ENCODE measurements around the gene PACRG.

PACRG gene

DNA sequence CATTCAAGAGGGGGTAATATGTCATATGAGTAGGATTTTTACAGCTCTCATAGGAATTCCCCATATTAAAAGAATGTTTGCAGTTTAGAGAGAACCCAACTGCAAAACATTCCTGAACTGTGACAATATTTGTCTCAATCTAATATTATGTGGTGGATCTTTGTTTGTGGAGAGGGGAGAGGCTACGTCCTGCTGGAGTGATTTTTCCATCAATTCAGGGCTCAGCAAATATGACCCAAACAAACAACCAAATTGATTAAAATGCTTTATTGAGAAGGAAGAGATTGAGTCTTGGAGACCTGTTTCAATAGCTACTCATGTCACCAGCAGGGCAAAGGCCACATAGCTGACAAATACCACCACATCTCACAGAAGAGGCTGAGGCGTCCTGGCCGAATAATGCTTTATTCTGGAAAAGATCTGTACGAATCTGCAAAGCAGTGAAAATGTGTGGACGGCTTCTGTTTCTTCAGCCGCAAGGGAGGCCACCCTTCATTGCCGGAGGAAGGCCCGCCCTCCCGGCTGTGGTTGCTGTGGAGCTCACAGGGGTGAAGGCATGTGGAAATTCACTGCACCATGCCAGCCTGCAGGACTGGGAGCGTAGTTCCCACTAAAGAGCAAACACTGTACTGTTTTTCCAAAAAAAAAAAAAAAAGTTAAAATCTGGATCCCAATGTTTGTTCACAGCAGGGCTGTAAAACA is 597.1 kb downstream of the PACRG start:
- no peak for DNase-seq

DNA sequence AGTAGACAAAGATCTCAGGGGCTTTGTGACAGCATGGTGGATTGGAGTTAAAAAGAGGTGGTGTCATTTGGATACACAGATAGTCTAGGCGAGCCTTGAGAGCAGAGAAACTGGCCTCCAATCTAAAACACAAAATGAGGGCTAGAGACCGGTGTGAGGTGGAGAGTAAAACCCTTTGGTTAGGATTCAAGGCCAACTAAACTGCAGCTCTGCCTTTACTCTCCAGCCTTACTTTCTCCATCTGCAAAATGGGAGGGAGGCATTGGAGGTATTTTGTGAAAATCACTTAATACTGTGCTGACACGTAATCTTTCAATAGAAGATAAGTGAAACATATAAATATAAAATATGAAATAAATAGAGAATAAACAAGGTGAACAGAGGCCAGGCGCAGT is 597.6 kb downstream of the PACRG start:
- DNase-seq = no peak

DNA sequence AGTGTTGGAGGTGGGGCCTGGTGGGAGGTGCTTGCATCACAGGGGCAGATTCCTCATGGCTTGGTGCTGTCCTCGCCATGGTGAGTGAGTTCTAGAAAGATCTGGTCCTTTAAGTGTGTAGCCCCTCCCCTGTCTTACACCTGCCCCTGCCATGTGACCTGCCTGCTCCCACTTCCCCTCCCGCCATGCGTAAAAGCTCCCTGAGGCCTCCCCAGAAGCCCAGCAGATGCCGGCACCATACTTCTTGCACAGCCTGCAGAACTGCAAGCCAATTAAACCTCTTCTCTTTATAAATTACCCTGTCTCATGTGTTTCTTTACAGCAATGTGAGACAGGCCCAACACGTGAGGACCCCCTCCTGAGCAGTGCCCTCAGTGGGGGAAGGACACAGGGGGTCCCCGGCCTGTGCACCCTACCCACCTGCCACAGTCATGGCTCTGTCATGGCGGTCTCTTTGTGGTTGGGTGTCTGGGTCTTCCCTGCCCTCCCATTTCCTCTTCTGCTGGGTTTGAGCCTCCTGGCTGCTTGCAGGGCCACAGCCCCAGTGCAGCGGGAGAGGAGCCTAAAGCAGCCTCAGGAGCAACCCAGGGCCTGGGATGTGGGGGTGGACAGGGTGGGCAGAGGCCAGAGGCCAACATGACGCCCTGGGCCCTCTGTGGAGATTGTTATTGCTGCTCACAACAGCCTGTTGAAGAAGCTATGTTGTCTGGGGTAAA is 599.5 kb downstream of the PACRG start:
- DNase-seq = no peak

DNA sequence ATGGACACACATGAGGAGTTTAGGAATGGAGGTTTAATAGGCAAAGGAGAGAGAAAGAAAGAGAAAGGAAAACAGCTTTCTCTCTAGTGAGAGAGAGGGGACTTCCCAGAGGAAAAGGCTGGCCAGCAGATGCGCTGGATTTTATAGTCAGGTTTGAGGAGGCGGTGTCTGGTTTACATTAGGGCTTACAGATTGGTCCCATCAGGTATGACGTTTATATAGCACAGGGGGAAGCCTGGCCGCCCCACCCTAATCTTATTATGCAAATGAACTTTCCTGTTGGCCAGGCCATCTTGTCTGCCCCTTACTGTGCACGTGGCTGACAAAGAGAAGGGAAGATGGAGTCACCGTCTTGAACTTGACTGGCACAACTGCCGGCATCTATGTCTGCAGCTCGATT is 600.1 kb downstream of the PACRG start:
- no peak for DNase-seq

DNA sequence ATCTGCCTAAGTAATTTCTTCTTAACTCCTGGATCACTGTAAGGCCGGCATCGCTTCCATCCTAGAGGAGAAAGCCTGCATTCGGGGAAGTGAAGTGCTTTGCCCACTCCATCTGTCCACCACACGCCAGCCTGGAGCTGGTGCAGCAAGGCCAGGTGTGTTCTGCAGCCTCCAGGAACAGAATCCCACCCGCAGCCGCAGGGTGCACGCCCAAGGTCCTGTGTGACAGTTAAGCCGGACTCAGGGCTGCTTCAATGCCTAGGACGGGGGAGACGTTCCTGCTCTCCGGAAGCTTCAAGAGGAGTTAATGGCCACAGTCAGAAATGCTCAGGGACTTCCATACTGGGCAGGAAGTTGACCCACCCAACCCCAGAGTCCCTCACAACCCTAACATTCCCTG is 600.6 kb downstream of the PACRG start:
- no peak for DNase-seq

DNA sequence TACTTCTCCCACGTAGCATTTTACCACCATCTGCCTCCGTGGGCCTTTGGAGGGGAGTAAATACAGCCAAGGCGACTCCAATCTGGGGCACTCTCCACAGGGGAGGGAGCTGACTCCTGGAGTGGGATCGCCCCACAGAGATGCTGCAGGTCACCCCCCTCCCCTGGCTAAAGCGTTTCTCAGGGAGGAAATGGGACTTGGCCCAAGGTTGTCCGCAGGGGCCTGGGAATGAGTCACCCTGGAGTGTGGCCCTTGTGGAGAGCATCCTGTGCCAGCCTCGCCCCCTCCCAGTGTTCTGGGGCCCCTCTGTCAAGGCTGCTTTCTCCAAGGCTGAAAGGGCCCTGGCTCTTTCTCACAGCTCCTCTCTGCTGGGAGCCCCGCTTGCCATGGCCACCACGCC is 602.2 kb downstream of the PACRG start:
- no peak for DNase-seq

DNA sequence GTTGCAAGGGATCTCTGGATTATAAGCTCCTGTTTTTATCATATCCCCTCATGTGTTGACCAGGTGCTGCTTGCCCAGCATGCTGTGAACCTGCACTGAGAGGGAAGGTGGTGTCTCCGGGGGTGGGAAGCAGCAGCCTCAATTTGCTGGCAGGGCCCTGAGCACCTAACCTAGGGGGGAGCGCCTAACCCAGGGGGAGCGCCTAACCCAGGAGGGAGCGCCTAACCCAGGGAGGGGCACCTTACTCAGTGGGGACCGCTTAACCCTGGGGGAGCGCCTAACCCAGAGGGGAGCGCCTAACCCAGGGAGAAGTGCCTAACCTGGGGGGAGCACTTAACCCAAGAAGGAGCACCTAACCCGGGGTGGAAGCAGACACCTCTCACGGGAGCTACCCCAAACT is 603.5 kb downstream of the PACRG start:
- no peak for DNase-seq

DNA sequence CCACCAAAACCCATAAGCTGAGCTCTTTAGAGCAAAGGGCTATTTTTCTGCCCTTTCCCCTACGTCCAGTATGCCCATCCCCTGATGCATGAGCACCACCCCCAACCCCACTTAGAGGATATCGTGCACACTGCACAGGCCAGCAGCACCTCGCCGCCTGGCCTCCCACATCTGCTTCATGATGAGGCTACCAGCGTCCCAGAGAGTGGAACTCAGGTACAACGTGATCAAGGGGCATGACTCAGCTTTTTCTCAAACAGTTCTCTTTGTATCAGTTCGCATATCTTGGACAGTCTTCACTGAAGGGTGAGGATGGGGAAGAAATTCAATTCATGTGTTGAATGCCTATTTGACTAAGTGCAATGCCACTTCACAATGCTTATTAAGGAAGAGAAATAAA is 604.8 kb downstream of the PACRG start:
- no peak for DNase-seq

DNA sequence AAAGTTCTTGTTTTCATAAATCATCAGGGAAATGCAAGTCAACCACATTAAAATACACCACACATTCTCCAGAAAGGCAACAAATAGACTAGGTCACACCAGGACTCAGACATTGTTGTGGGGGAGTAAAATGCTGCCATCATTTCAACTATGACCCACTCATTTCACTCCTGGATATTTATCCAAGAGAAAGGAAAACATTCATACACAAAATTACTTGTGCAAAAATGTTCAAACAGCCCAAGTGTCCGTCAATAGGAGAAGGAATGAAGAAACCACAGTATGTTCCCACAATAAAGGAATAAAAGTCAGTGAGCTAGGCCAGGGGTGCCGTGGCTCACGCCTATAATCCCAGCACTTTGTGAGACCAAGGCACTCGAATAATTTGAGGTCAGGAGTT is 605.3 kb downstream of the PACRG start:
- no peak for DNase-seq

DNA sequence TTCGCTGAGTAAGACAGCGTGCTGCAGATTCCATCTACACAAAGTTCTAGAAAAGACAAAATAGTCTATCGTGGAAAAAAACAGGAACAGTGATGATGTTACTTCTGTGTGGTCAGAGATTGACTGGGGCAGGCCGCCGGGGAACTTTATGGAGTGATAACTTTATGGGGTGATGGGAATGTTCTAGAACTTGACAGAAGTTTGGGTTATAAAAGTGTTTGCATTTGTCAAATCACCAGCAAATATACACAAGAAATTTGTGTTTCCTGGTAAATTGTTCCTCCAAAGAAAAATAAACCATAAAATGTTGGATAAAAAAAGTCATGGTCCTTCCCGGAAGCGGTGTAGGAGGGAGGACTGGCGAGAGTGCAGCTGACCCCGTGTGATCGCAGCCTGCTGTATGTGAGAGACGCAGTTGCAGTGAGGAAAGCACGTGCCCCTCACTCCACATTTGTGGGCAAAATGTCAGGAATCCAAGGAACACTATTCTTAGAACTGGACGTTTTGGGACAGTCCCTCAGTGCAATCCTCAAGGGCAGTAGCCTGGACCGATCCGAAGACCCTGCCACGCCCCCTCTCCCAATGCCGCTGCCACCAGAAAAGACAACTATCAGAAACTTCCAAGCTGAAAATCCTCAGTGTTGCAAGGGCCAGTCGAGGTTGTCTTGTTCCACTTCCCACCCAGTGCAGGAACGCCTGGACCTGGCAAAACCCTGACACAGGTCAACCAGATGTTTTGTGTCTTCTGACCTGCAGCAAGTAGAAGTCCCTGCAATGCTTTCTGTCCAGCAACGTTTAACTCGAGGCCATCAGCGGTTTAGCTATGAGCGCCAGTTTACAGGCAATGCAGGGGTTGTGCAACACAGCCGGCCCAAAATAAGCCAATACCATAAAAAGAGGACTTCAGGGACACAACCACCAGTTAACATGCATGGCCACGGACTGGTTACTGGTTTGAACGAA is 606.2 kb downstream of the PACRG start:
- DNase-seq = no peak

DNA sequence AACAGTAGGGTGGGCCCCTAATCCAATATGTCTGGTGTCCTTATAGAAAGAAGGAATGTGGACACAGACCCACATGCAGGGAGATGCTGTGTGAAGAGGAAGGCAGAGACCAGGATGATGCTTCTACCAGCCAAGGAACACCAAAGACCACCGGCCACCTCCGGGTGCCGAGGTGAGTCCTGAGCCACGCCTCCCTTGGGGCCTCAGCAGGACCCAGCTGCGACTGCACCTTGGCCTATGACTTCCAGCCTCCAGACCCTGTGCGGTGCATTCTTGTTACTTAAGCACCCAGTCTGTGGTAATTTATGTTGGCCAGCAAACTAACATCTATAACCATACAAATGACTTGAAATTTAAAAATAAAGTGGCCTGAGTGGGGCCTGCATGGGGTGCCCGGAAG is 607.3 kb downstream of the PACRG start:
- no peak for DNase-seq

DNA sequence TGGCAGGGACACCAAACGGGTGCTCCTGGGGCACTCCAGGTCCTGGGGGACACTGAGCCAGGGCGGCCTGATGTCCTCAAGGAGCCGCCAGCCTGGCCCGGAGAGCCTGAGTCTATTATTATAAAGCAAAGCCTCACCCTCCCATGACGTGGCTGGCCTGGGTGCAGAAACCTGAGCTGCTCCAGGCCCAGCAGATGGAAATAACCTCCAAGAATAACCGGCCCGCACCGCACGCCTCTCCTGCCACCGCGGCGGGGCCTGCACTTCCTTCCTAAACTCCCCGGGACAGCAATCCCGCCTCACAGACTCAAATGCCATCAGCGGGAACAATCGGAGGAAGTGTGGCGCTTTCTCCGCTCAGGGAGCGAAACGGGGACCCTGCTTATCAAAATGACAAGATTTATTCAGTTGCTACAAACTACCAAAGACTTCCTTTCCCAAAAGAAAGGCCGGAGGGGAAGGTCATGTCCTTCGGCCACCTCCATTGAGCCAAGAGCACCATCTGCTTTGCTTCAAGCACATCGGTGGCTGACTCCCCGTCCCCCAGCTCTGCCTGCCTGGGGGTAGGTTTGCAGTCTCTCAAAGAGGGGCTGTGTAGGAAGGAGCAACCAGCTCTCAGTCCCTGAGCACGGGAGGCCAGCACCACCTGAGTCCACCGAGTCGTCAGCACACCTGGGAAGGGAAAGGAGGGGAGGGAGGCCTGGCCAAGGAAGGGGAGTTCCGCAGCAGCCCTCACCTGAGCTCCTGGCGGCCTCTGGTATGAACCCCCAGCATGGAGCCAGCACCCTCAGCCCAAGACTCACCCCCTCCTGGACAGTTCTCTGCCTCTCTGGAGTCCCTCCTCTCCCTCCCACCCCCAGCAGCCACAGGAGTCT is 608.1 kb downstream of the PACRG start:
- DNase-seq = no peak

DNA sequence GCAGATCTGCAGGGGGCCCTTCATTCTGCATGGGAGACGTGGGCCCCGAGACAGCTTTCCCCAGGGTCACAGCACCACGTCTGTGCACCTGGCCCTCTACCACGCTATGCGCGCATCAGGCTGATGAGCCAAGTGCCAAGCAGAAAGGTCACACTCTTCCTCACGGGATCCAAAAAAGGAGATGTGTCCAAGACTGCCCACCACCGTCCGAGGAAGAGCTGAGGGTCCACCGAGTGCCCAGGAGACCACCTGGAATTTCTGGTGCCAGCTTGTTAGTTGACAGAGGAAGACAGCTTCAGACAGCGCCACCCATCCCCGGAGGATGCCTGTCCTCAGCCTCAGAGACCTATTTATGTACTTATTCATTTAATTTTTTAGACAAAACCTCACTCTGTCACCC is 609.2 kb downstream of the PACRG start:
- DNase-seq = no peak

DNA sequence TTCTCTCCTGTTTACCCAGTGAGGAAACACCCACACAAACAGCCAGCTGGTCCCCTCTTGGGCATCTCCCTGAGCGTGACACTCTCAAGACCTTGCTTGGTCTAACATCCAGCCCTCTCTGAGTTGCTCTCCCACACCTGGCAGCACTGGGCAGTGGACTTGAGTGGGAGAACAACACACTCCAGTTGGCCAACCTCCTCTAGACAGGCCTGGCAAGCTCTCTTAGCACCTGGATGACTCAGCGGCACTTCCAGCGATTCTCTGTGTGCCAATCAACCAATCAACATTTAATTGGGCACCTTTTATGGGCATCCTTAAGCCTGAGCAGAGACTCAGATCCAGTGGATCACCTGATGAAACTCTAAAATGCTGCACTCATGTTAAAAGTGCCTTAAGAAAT is 610.2 kb downstream of the PACRG start:
- no peak for DNase-seq

DNA sequence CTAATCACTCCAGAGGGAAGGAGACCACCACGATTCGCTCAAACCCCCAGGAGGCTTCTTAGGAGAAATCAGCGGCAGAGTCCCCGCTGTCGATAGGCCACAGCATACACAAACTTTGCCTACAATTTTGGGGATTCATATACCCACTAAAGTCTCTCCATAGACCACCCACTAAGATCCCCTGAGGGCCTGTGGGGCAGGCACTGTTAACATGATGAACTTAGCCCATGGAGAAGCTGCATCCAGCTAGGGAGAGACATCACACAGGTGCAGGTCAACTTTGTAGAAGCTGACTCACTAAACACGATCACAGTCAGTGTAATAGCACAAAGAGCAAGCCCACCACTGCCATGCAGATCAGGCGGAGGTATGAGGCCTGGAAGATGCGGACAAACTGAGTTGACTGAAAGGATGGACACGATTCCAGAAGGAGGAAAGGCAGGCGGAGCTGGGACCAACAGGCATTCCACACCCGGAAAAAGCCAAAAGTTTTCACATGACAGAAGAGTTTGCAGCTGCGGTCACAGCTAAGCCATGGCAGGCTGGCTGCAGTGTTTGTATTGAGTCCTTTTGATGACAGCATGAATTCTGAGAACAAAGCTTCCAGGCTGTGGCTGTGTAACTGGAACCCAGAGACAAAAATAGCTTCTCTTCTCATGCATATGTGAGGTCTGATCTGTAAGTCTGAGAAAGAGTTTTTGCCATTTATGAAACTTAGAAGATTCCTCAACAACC is 611.1 kb downstream of the PACRG start:
- no peak for DNase-seq

DNA sequence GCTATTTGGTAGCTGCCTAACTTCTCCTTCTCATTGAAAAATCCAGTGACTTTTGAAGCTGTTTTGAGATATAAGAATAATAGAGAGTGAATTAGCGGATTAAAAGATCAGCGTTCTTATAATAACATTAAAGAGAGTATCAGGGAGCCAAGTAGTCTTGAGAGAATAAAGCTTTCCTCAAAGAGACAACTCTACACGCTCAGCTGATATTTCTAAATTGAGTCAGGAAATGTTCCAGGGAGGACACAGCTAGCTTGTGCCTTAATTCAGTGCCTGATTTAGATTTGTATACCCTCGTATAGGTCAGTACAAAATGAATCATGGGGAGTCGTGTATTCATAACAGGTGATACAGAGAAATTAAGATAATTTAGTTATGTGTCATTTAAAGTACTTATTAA is 611.7 kb downstream of the PACRG start:
- DNase-seq = no peak

DNA sequence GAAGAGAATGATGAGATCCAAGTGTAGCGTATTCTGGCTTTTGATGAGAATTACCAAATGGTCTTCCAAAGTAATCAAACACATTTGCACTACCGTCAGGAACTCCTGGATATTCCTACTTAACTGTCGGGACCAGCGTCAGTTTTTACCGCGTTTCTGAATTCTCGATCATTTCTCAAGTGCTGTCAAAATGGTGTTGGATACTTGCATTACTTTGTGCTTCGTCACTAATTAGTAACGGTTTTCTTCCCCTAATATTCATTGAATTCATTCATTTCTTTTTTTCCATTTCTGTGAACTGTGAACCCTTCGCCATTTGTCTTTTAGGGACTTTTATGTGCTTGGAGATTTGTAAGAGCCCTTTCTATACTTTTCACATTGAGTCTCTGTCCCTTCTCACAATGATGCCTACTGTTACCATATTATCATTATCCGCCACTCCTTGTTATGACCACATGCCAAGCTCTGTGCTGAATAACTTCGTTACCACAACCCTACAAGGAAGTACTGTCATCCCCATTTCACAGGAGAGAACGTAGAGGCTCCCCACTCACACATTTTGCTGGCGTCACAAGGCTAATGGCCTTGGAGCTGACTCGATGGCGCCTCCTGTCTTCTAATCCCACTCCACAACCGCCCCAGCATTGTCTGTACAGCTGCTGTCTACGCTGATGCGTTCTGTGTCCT is 612.6 kb downstream of the PACRG start:
- DNase-seq = no peak

DNA sequence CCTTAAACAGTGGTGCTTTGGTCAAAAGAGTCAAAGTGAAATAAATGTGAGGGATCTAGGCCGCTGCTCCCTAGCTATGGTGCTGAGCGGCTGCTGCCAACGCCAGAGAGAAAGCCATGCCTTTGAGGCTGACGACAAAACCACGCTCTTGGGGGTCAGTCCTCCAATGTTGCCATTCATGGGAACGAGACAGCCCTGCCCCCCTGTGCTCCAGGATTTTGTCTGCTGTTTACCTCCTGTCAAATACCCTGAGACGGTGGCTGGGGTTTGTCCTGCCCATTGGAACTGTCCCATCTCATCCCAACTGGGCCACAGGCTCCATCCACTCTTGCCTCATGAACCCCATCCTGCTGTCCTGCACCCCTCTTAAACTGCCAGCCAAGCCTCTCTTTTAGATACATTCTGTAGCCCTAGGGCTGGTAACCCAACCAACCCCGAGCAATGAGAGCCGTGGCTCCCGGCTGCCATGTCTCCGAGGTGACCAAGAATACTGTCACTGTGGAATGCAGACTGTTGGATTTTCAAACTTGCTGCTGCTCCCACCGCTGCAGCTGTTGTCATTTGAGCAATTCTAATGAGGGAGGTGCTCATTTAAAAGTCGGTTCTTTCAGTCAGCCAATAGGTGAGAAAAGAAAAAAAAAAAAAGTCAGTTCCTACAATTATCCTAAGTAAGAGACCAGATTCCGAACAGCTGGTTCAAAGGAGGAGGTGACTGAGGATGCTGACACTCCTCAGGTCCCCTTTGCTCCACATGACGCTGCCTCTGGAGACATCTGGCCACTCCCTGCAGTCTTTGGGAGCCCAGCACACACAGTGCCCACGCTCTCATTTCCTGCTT is 613.7 kb downstream of the PACRG start:
- no peak for DNase-seq

DNA sequence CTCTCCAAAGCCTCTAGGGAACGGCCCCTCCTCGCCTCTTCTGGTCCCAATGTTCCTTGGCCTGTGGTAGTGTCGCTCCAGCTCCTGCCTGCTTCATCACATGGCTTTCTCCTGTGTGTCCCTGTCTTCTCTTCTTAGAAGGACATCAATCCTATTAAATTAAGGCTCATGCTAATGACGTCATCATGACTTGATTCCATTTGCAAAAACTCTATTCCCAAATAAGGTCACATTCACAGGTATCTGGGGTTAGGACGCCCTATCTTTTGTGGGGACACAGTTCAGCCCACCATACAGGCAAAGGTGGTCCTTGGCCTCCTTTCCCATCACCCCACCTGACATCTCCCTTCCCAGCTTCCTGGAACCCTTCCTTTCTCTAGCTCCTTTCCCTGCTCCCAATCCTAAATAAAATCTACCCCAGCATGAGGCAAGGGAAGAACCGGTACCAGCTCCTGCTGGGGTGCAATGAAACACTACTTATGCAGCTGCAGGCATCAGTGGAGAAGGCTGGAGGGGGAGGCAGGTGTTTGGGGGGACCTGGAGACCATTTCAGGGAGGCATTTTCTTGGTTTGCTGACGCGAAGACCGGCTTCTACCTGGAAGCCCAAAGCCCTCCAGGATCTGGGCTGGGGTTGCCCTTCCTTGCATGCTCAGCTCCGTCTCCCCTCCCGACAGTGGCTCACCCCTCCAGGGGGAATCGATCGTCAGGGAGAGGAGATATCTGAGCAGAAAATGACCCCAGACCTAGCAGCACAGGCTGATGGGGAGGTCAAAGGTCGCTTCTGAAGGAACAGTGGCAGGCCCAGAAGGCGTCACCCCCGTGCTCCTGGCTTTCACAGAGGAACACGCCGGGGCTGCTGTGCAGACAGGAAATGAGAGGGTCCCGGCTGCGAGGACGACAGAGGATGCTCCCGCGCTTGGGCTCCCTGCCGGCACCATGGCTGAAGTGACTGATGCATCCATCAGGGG is 615.1 kb downstream of the PACRG start:
- DNase-seq = no peak
